Activated CD8-positive, alpha-beta memory T cell treated with anti-CD3 and anti-CD28 coated beads for 1 hour (primary cell): Measurements from ENCODE around the gene ATP9A.
"Not testable (repeated sequence)": the region's sequence is repeated elsewhere in the genome, so short reads cannot be mapped to it uniquely, and the experiment has no call there.

Experiments
- DNase-seq, 2 donors: peaks; one replicate each; pipeline ENCODE4 v3.0.0-alpha.2; 2020; ENCODE audit warnings: low read depth in 1 of 2; ENCODE audit errors: extremely low read depth in 1 of 2

Gene ATP9A

GRCh38 chr20:51753220-51753619 lies 15.0 kb downstream of the ATP9A start:
- DNase-seq: not testable (repeated sequence)

DNA sequence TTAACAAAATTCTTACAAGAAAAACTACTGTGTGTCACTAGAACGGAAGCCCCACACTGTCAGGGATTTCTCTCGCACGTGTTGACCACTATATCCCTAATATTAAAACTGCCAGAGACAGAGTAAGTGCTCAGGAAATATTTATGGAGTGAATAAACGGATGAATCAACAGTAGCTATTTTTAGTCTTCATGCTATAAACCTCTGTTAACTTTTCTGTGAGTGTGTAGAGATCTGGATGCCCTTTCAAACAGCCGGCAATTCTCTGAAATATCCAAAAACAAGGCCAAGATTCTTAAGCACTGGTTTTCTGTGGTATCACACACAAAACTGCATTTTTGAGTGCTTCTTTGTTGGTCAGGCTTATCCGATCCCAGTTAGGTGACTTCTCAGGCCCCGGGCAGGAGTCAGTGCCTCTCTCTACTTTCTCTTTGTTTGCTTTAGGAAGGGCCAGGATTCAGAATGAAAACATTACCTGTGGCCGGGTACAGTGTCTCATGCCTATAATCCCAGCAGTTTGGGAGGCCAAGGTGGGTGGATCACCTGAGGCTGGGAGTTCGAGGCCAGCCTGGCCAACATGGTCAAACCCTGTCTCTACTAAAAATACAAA lies 15.7 kb downstream of the ATP9A start:
- no peak for DNase-seq

GRCh38 chr20:51750770-51751388 lies 17.3 kb downstream of the ATP9A start:
- DNase-seq: no peak

DNA sequence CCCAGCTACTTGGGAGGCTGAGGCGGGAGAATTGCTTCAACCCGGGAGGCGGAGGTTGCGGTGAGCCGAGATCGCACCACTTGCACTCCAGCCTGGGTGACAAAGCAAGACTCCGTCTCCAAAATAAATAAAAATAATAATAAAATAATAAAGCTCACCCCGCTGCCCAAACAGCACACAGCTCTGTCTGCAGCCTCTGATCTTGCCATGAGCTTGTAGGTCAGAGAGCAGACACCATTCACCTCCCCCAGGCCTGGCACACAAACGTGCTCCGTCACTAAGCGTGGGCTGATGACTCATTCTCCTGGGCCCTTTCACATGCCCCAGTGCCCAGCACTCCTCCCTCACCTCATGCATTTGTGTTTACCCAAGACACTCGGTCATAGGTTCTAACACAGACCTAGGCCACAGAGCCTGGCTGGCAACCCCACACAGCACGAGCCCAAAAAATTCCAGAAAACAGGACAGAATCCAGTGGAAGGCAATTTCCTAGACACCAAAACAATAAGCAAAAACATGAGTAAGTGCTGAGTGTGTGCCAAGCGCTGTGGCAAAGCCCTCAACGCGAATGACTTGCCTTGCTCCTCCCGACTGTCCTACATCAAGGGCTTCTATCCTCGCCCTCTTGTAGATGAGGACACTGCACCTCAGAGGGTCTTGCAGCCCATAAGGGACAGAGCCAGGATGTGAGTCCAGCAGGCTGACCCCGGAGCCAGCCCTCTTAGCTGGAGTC lies 18.0 kb downstream of the ATP9A start:
- DNase-seq: no peak

- DNase-seq: no peak
Measured at GRCh38 chr20:51749674-51750036, 18.5 kb downstream of the ATP9A start.

GRCh38 chr20:51747182-51747911 lies 20.8 kb downstream of the ATP9A start:
- DNase-seq: no peak

GRCh38 chr20:51745804-51746203 lies 22.4 kb downstream of the ATP9A start:
- no peak for DNase-seq

GRCh38 chr20:51740838-51741237 lies 27.4 kb downstream of the ATP9A start:
- no peak for DNase-seq

DNA sequence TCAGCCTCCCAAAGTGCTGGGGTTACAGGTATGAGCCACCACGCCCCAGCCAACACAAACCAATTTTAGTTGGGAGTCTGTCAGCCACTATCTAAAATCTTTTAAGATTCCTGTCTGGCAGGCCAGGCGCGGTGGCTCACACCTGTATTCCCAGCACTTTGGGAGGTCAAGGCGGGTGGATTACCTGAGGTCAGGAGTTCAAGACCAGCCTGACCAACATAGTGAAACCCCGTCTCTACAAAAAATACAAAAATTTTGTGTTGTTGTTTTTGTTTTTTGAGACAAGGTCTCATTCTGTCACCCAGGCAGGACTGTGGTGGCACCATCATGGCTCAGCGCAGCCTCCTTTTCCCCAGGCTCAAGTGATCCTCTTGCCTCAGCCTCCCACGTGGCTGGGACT lies 27.9 kb downstream of the ATP9A start:
- not testable (repeated sequence) for DNase-seq

DNA sequence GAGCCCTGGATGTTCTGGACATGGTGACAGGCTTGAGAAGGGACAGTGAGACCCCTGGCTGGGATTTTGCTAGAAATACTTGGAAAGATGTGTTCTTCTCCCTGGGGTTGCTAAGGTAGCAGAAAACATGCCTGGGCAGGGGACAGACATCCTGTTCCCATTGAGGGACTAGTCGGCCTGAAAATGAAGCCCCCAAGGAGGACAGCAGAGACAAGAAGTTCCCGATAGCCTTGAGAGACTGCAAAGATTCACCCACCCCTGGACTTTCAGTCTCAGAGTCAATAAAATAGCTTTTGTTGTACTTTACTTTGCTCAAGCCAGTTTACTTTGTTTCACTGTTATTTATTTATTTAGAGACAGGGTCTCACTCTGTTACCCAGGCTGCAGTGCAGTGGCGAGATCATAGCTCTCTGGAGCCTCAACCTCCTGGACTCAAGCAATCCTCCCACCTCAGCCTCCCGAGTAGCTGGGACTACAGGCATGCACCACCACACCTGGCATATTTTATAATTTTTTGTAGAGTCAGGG lies 28.4 kb downstream of the ATP9A start:
- DNase-seq: no peak

DNA sequence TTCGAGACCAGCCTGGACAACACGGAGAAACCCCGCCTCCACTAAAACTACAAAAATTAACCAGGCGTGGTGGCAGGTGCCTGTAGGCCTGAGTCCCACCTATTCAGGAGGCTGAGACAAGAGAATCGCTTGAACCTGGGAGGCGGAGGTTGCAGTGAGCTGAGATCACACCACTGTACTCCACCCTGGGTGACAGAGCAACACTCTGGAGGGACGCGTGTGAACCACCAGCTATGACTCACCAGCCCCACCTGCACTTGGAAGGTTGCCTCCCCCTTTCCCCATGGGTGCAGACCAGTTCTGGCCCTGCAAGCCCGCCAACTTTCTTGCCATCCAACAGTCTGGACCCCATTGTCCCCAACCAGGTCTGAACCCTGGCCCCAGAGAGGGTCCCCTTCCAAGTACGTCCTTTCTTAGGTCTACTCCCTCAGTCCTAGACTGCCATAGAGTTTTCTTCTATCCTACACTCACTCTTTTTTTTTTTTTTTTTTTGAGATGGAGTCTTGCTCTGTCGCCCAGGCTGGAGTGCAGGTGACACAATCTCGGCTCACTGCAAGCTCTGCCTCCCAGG lies 29.2 kb downstream of the ATP9A start:
- no peak for DNase-seq

- not testable (repeated sequence) for DNase-seq
Measured at GRCh38 chr20:51738261-51738660, 29.9 kb downstream of the ATP9A start.

DNA sequence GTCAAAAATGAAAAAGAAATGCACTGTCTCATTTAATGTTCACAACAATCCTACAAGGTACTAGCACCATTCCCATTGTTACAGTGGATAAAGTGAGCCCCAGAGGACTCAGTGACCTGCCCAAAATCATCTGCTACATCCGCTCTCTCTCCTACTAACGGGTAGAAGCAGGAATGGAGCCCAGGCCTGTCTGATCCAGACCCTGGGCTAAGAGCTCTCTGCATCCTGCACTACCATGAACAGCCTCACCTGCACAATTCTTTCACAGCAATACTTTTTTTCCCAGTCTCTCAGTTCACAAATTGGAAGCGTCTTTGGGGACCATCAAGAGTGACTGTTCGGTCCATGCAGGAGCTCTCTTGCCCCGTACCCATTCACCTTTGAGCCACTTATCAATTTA lies 31.2 kb downstream of the ATP9A start:
- no peak for DNase-seq

DNA sequence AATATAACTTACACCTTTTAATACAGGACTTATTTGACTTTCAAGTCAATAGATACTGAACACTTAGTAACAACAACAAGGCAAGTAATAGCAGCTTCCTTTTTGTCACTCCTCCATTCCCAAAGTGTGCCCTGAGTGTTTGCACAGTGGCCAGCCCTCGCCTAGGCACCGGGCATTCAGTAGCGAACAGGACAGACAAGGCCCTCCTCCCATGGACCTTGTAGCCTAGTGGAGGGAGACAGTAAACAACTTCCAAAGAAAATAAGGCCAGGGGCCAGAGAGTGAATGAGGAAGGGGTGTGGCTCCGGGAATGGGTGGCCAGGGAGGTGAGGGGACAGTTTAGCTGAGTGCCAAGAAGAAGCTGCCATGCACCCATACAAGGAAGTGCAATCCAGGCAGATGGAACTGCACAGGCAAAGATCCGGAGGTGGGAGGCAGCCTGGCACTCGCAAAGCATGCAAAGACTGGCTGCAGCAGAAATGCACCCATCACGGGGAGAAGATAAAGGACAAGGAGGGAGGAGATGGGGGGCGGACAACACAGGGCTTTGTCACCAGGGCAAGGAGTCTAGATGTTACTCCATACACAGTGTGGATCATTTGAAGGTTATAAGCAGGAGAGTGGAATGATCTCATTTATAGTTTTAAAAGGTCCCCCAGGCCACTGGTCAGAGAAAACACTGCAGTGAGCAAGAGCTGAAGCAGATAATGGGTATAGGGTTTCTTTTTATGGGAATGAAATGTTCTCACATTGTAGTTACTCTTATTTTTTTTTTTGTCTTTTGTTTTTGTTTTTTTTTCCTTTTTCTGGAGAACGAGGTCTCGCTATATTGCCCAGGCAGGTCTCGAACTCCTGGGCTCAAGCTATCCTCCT lies 32.2 kb downstream of the ATP9A start:
- DNase-seq: no peak

DNA sequence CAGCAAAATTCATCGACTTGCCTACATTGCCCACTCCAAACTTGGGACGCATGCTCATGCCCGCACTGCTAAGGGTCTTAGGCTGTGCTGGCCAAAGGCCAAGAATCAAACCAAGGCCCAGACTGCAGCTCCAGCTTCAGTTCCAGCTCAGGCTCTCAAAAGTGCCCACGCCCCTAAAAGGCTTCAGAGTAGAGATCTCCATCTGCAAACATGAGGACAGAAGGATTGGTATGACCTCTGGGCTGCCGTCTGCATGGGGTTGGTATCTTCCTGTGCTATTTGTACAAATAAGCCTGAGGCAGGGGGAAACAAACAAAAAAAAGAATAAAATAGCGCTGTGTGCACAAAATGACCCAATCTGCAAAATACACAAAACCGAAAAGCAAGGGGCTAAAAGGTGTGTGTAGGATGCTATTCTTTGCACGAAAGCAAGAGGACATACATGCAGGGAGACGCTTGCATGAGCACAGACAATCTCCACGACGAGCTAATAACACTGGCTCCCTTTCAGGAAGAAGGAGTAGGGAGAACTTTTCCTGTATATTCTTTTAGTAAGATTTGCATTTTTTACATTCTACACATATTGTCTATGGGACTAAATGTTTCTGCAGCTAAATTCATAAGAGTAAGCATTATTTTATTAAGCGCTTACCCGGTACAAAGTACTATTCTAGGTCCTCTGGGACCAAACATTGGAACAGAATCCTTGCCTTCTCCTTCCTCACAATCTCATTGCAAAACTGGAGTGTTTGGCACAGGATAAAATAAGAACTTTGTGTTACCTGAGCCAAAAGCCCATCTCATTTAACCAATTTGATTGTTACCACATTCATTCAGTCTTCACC lies 33.1 kb downstream of the ATP9A start:
- no peak for DNase-seq

DNA sequence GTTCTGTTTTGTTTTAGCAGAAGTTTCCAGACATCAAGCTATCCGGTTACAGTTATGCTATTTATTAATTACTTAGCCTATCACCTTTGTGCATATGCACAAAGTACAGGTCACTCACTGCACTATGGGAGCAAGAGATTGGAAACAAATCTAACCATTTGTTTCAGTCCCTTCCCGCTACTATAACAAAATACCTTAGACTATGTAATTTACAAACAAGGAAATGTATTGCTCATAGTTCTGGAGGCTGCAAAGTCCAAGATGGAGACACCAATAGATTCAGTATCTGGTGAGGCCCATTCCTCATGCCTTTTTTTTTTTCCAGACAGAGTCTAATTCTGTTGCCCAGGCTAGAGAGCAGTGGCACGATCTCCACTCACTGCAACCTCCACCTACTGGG lies 35.1 kb downstream of the ATP9A start:
- DNase-seq: no peak

GRCh38 chr20:51732096-51732791 lies 35.9 kb downstream of the ATP9A start:
- no peak for DNase-seq

DNA sequence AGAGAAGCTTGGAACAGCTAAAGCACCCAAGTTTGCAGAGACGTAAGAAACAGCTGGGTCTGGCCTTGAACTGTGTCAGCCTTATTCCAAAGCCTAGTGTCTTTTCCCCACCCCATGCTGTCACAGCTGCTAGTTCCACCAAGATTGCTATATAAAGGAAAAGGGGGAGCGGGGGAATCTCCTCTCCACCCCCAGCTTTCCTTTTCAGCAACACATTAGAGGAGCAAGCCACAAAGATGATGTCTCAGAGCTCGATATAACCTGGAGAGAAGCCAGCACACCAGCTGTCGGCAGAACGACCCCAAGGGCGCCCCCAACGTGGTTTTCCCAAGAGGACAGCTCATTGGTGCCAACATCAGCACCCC lies 36.5 kb downstream of the ATP9A start:
- no peak for DNase-seq

DNA sequence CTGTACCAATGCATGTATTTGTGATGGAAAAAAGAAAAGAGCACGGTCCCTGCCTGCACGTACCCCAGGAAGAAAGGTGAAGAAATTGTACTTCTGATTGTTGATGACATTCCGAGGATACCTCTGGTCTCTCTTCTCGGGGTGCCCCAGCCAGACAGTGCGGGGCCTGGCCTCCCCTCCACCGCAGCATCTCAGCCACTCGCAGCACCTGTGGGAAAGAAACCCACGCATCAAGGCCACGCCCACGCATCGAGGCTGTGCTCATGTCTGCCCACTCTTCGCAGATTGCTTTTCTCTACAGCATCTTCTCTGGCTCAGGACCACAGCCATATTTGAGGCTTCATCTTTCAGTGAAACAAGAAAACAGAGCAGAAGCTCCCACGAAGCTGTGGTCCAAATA lies 38.4 kb downstream of the ATP9A start:
- no peak for DNase-seq
